ENCODE results near the gene UNC45A. TPM values are rescaled to one million over a fixed set of nuclear protein-coding genes. Genes with fewer than 3 reads are reported as not detected.

UNC45A gene
- total and polyA plus RNA-seq, 2 of the 4 experiments (the other 2 are of a cell fraction) = 68.9 to 100 TPM

DNA sequence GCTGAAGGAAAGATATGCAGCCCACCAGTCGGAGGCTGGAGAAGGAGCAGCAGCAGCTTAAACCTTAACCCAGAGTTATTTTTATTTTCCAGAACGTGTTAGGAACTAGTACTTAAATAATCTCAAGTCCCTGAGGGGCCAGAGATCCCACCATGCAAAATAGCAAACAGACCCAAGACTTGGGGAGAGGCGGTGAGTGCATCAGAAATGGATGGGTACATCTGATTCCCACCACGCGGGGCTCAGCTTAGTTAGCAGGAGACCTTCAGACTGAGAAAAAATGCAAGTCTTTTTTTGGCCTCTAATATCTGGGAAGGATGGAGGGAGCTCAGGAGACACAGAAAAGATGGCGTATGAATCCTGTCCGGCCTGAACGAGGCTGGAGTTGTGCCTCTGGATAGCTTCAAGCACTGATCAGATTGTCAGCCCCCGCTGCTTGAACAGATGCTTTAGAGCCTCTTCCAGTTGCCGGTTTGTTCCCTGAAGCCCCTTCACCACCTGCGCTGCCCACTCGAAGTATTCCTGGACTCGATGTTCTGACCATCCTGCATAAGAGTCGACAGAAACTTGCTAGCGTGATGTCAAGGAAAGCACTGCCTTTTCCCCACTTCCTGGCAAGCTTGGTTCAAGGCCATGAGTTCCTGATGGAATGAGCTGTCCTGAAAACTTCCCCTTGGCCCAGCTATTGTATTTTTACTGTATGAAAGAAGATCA lies 4.1 kb upstream of the UNC45A start:
- Histone ChIP-seq H2AFZ (replicated peaks; ENCODE audit: low read length, poor library complexity) (peak overlapping the region; percentile 62), H3K14ac (replicated peaks; ENCODE audit: low read depth, low read length) (no peak overlapping the region)
- no TSS peak for BruUV-seq (replicated peaks)

More for the DNA sequence above, 4.1 kb upstream of the UNC45A start:
- Histone ChIP-seq H3K27me3 (ENCODE audit: control insufficient read depth, insufficient read depth, low read length) (no peaks in the 10 kb centered on the region), H3K18ac (ENCODE audit: low read depth, low read length) (no peak overlapping the region), H3K27ac (ENCODE audit: insufficient read depth, low read length) (no peak overlapping the region), H3K79me1 (ENCODE audit: low read depth in 1 of 2, low read length in 2 of 2) (peaks cover 8 to 33% of the 10 kb centered on the region in 2 experiments; a peak in 3 of 4 replicates), H4K91ac (ENCODE audit: insufficient read depth, low read depth, low read length) (no peak overlapping the region), H3K36me3 (ENCODE audit: control insufficient read depth, insufficient read depth, low read length) (no peaks in the 10 kb centered on the region), H3K56ac (ENCODE audit: extremely low read depth, insufficient read depth, low read length) (no peak overlapping the region), H3K4me2 (ENCODE audit: low read depth, low read length) (no peak overlapping the region), H2BK15ac (ENCODE audit: low read depth, low read length) (no peak overlapping the region), H3K9ac (ENCODE audit: low read depth, low read length) (no peak overlapping the region), H3K23ac (ENCODE audit: low read depth, low read length) (no peak overlapping the region), H3K4ac (ENCODE audit: low read depth, low read length) (peak overlapping the region; percentile 66; the same call in 1 of the 2 replicates), H3K9me3 (ENCODE audit: control insufficient read depth, insufficient read depth, low read length) (no peaks in the 10 kb centered on the region), H2BK5ac (ENCODE audit: low read depth, low read length, poor library complexity, severe bottlenecking) (no peak overlapping the region), H4K8ac (ENCODE audit: low read depth in 2 of 2, low read length in 2 of 2) (peak overlapping the region; percentile 82 to 91; a peak in 3 of 4 replicates), H3K9me1 (ENCODE audit: insufficient read depth, low read length) (peaks cover 6% of the 10 kb centered on the region), H3K4me3 (ENCODE audit: insufficient read depth, low read depth, low read length) (no peak overlapping the region), H2AK9ac (replicated peaks; ENCODE audit: low read depth, low read length, poor library complexity) (no peak overlapping the region), H2BK20ac (ENCODE audit: low read depth, low read length) (no peak overlapping the region), H2BK120ac (ENCODE audit: low read depth, low read length) (no peak overlapping the region), H4K5ac (ENCODE audit: low read depth, low read length) (peak overlapping the region; percentile 71), H4K20me1 (ENCODE audit: insufficient read depth, low read length) (peaks cover 2% of the 10 kb centered on the region; the same call in 1 of the 2 replicates), H2AK5ac (ENCODE audit: low read depth, low read length) (no peak overlapping the region; the same call in 1 of the 2 replicates), H3K4me1 (ENCODE audit: control insufficient read depth, insufficient read depth, low read length) (peaks cover 7% of the 10 kb centered on the region)
- dilution Hi-C loops (cut with HindIII; ENCODE audit: low sequenced_read_pairs, unreplicated experiment) (no loop called here), intact Hi-C loops (cut with micrococcal nuclease) (no loop called here), in situ Hi-C loops (cut with MboI; ENCODE audit: low sequenced_read_pairs) (no loop called here)
- CTCF ChIA-PET = interaction anchor here (0.9 to 1.9 kb wide), 2 partner anchors 22 to 283 kb away, joined by 4 to 6 read pairs; no protein-coding TSS in a partner anchor
- ATAC-seq (ENCODE audit: low read depth) (no peak), DNase-seq (no peak)
- WGBS, 2 experiments (ENCODE audit: extremely low coverage in 2 of 2, insufficient read length in 1 of 2) = 93% methylated on average over 6 of the region's 15 CpGs; no CpG with 5 or more reads in 1 of the 2 experiments
- TF ChIP-seq POLR2A (IDR thresholded peaks at IDR 0.05; ENCODE audit: low read depth, low read length) (no peak), FOS (IDR thresholded peaks at IDR 0.05; ENCODE audit: low read depth, low read length) (no peak), MAFK (IDR thresholded peaks at IDR 0.05; ENCODE audit: low read depth, low read length) (no peak), RCOR1 (IDR thresholded peaks at IDR 0.05; ENCODE audit: insufficient replicate concordance, low read length) (no peak), BHLHE40 (IDR thresholded peaks at IDR 0.05; ENCODE audit: low read depth, low read length) (no peak), MAZ (IDR thresholded peaks at IDR 0.05; ENCODE audit: borderline replicate concordance, low read depth, low read length) (no peak), SMC3 (IDR thresholded peaks at IDR 0.05; ENCODE audit: low read depth, low read length) (no peak), MXI1 (IDR thresholded peaks at IDR 0.05; ENCODE audit: borderline replicate concordance, low read depth, low read length) (no peak), CEBPB (IDR thresholded peaks at IDR 0.05; ENCODE audit: low read depth, low read length) (no peak), RFX5 (IDR thresholded peaks at IDR 0.05; ENCODE audit: low read depth, low read length) (no peak), RAD21 (IDR thresholded peaks at IDR 0.05; ENCODE audit: low read length) (no peak), CHD1 (IDR thresholded peaks at IDR 0.05; ENCODE audit: low read depth, low read length) (no peak)
- TF ChIP-seq, protein P1, sequence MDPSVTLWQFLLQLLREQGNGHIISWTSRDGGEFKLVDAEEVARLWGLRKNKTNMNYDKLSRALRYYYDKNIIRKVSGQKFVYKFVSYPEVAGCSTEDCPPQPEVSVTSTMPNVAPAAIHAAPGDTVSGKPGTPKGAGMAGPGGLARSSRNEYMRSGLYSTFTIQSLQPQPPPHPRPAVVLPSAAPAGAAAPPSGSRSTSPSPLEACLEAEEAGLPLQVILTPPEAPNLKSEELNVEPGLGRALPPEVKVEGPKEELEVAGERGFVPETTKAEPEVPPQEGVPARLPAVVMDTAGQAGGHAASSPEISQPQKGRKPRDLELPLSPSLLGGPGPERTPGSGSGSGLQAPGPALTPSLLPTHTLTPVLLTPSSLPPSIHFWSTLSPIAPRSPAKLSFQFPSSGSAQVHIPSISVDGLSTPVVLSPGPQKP (IDR thresholded peaks at IDR 0.05; ENCODE audit: borderline replicate concordance, low read depth, low read length) = no peak
- TF ChIP-seq, protein P2, sequence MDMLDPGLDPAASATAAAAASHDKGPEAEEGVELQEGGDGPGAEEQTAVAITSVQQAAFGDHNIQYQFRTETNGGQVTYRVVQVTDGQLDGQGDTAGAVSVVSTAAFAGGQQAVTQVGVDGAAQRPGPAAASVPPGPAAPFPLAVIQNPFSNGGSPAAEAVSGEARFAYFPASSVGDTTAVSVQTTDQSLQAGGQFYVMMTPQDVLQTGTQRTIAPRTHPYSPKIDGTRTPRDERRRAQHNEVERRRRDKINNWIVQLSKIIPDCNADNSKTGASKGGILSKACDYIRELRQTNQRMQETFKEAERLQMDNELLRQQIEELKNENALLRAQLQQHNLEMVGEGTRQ (IDR thresholded peaks at IDR 0.05; ENCODE audit: low read depth, low read length) = no peak
- TF ChIP-seq, protein P3, sequence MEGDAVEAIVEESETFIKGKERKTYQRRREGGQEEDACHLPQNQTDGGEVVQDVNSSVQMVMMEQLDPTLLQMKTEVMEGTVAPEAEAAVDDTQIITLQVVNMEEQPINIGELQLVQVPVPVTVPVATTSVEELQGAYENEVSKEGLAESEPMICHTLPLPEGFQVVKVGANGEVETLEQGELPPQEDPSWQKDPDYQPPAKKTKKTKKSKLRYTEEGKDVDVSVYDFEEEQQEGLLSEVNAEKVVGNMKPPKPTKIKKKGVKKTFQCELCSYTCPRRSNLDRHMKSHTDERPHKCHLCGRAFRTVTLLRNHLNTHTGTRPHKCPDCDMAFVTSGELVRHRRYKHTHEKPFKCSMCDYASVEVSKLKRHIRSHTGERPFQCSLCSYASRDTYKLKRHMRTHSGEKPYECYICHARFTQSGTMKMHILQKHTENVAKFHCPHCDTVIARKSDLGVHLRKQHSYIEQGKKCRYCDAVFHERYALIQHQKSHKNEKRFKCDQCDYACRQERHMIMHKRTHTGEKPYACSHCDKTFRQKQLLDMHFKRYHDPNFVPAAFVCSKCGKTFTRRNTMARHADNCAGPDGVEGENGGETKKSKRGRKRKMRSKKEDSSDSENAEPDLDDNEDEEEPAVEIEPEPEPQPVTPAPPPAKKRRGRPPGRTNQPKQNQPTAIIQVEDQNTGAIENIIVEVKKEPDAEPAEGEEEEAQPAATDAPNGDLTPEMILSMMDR (conservative IDR thresholded peaks at IDR 0.05; ENCODE audit: low read depth, low read length) = no peak
- POLR2A ChIA-PET (ENCODE audit: unreplicated experiment) = no interaction called here

Data from IMR-90 (cell line).